ENCODE results near the gene VPS45.
"Not testable (repeated sequence)": the region's sequence is repeated elsewhere in the genome, so short reads cannot be mapped to it uniquely, and the experiment has no call there.

VPS45 gene

GRCh38 chr1:150115121-150115520, 47.5 kb downstream of the VPS45 start:
- intact Hi-C loops (cut with DNase I): no loop called here
- no peak for DNase-seq

GRCh38 chr1:150118716-150119115, 51.1 kb downstream of the VPS45 start:
- no peak for DNase-seq

GRCh38 chr1:150121236-150121862, 53.8 kb downstream of the VPS45 start:
- intact Hi-C loops (cut with DNase I): no loop called here

More at GRCh38 chr1:150118716-150119115, 51.1 kb downstream of the VPS45 start:
- intact Hi-C loops (cut with DNase I): no loop called here

GRCh38 chr1:150126811-150127210, 59.2 kb downstream of the VPS45 start:
- peak in 1 of 42 donors; percentile 11 for DNase-seq
- intact Hi-C loops (cut with DNase I): no loop called here

More at GRCh38 chr1:150121236-150121862, 53.8 kb downstream of the VPS45 start:
- no peak for DNase-seq

- intact Hi-C loops (cut with DNase I): no loop called here
- no peak for DNase-seq
These were observed 59.9 kb downstream of the VPS45 start for GRCh38 chr1:150127464-150127863.

- intact Hi-C loops (cut with DNase I): no loop called here
- peak in 6 of 42 donors; percentile 6 to 36 (median 19) for DNase-seq
These were observed 60.3 kb downstream of the VPS45 start for GRCh38 chr1:150127868-150128267.

GRCh38 chr1:150132372-150132771, 64.8 kb downstream of the VPS45 start:
- no peak for DNase-seq
- intact Hi-C loops (cut with DNase I): no loop called here

GRCh38 chr1:150134537-150134936, 67.0 kb downstream of the VPS45 start:
- no peak for DNase-seq
- intact Hi-C loops (cut with DNase I): no loop called here

- DNase-seq; intact Hi-C loops (cut with DNase I): not testable (repeated sequence)
These were observed 67.8 kb downstream of the VPS45 start for GRCh38 chr1:150135400-150135799.

GRCh38 chr1:150138044-150138443, 70.5 kb downstream of the VPS45 start:
- intact Hi-C loops (cut with DNase I): no loop called here
- DNase-seq: no peak

GRCh38 chr1:150141452-150141851, 73.9 kb downstream of the VPS45 start:
- no peak for DNase-seq
- intact Hi-C loops (cut with DNase I): no loop called here

GRCh38 chr1:150142083-150142482, 74.5 kb downstream of the VPS45 start:
- intact Hi-C loops (cut with DNase I): no loop called here
- DNase-seq: no peak

- DNase-seq: no peak
- intact Hi-C loops (cut with DNase I): no loop called here
These were observed 77.0 kb downstream of the VPS45 start for GRCh38 chr1:150144606-150145005.

- DNase-seq; intact Hi-C loops (cut with DNase I): not testable (repeated sequence)
These were observed 78.4 kb downstream of the VPS45 start for GRCh38 chr1:150146016-150146415.

GRCh38 chr1:150146849-150147542, 79.4 kb downstream of the VPS45 start:
- intact Hi-C loops (cut with DNase I): no loop called here
- DNase-seq: no peak

- intact Hi-C loops (cut with DNase I): no loop called here
- peak in 1 of 42 donors; percentile 44 for DNase-seq
These were observed 81.3 kb downstream of the VPS45 start for GRCh38 chr1:150148837-150149270.

GRCh38 chr1:150149271-150150132, 81.9 kb downstream of the VPS45 start, which contains the start of gene PLEKHO1:
PLEKHO1 (plus strand) TSS chr1:150149916; CDS start chr1:150150258, 342 bp downstream.
- DNase-seq: peak; percentile 37 to 92 (median 76)
- intact Hi-C loops (cut with DNase I): no loop called here

- intact Hi-C loops (cut with DNase I): no loop called here
- DNase-seq: peak in 18 of 42 donors; percentile 23 to 60 (median 32)
These were observed 82.8 kb downstream of the VPS45 start for GRCh38 chr1:150150133-150151021.

Measured in head of caudate nucleus (tissue), 42 donors.